AG10803 (cell line): ENCODE measurements around the gene SLC1A5.

Experiments
- DNase-seq: peaks from one replicate; pipeline ENCODE4 v3.0.0; 2010; ENCODE audit warnings: low read depth
- H3K4me3 ChIP-seq: 2 replicates; pipeline ENCODE4 v1.5.1; 2011; ENCODE audit warnings: mild to moderate bottlenecking, low read length, control low read depth
- TF ChIP-seq, protein P1 (sequence below): conservative IDR thresholded peaks from 2 replicates; pipeline ENCODE4 v1.5.1; 2011; ENCODE audit warnings: mild to moderate bottlenecking, low read length, control low read depth, inconsistent platforms

Gene SLC1A5

DNA sequence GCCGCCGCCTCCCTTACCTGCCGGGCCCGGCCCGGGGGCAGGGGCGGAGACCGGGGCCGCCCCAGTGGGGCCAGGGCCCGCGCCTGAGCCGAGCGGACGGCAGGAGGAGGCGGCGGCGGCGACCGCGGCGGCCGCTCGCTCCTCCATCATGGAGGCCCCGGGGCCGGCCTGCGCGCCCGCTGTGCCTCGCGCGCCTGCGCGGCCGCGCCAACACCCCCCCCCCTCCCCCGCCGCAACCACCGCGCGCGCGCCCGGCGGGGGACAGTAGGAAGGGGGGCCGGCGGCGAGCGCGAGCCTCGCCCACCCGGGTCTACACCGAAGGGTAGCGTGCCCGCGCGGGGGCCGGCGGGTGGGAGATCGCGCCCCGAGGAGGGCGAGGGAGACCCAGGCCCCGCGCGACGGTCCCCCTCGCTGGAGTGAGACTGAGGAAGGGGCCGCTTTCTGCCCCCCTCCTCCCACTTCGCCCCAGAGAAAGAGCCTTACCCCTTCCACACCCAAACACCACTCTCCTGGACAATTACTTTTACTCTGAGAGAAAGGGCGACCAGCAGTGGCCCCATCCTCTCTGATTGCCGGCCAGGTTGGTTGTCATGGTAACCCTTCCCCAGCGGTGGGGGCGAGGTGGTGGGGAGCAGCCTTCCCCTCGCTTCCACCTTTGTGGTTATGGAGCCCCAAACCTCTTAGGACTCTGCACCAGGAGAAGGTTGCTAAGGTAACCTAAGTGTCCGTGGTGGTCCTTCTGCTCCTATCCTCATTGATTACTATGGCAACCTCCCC lies 41.9 kb downstream of the SLC1A5 start, which contains the start of gene STRN4:
TSS of gene STRN4 (minus strand) at position 170 of the 777 bp plus-strand sequence. CDS start at position 150, 20 bp downstream.
- DNase-seq: peak; percentile 44
- TF ChIP-seq, protein P1, sequence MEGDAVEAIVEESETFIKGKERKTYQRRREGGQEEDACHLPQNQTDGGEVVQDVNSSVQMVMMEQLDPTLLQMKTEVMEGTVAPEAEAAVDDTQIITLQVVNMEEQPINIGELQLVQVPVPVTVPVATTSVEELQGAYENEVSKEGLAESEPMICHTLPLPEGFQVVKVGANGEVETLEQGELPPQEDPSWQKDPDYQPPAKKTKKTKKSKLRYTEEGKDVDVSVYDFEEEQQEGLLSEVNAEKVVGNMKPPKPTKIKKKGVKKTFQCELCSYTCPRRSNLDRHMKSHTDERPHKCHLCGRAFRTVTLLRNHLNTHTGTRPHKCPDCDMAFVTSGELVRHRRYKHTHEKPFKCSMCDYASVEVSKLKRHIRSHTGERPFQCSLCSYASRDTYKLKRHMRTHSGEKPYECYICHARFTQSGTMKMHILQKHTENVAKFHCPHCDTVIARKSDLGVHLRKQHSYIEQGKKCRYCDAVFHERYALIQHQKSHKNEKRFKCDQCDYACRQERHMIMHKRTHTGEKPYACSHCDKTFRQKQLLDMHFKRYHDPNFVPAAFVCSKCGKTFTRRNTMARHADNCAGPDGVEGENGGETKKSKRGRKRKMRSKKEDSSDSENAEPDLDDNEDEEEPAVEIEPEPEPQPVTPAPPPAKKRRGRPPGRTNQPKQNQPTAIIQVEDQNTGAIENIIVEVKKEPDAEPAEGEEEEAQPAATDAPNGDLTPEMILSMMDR: no peak
- H3K4me3 ChIP-seq: peak within 1 kb of the TSS; percentile 93

DNA sequence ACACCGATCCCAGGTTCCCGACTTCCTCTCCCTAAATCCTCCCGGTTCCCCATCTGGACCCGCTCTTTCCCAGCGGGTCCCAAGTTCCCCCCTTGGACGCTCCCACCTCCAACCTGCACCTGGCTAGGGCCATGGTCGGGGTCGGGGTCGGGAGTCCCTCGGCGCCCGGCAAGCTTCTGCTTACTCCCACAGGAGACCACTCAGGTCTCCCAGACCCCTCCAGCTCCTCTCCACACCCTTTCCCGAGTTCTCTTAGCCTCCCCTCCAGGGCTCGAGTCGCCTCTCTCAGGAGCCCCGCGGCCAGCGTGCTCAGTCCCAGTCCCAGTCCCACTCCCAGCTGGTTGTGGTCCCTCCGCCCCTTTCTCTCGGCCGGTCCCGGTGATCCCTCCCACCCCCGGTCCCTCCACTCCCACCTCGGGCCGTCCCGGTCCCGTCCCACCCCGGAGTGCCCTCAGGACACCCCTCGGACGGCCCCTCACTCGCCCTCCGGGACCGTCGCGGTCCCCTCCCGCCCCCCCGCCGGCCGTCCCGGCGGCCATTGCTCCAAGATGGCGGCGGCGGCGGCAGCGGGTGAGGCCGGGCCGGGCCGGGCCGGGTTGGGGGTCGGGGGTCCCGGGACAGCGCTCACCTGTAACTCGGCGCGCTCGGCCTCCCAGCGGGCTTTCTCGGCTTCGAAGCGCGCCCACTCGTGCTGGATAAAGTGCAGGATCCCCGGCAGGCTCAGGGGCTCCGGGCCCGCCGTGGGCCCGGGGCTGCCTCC lies 42.7 kb downstream of the SLC1A5 start, which contains the start of gene FKRP:
TSS of gene FKRP (plus strand) at position 537 of the 760 bp plus-strand sequence. CDS start 9,394 bp downstream, outside the sequence.
- peak within 1 kb of the TSS; percentile 93 for H3K4me3 ChIP-seq
- TF ChIP-seq, protein P1: no peak
- no peak for DNase-seq

DNA sequence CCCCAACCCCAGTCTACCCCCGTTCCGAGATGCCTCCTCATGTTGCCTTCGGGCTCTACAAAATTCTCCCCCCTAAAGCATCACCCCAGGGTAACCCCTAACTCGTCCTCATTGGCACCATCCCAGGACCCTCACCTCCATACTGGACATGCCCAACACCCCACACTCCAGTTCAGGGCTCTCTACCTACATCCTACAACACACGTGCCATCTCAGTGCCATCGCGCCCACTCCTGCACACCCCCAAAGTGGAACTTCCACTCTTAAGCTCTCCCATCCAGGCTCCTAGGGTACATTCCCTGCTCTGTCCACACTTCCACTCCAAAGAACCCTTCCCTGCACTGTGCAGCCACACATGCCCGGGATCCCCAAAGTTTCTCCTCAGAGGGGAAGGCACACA lies 43.4 kb downstream of the SLC1A5 start:
- no peak for DNase-seq
- peak overlapping the region; percentile 93 for H3K4me3 ChIP-seq
- TF ChIP-seq, protein P1: no peak

DNA sequence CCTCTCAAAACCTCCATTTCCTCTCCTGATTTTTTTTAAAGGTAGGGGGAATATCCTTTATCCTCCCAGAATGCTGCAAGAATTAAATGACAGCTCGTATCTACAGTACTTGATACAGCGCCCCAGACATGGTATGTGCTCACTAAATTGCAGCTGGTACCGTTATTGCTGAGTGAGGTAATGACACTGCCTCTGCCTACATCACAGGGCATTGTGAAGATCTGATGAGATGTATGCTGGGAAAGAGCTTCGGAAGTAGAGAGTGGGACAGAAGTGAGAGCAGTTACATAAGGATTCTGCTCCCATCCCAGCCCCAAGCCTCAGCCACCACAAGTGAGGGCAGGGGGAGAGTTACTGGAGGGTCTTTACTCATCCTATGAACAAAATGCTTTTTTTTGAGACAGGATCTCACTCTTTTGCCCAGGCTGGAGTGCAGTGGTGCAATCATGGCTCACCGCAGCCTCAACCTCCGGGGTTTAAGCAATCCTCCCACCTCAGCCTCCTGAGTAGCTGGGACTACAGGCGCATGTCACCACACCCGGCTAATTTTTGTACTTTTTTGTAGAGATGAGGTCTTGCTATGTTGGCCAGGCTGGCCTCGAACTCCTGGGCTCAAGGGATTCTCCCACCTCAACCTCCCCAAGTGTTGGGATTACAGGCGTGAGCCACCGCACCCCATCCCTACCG lies 44.2 kb downstream of the SLC1A5 start:
- H3K4me3 ChIP-seq: peak overlapping the region; percentile 93
- no peak for DNase-seq
- TF ChIP-seq, protein P1: no peak

DNA sequence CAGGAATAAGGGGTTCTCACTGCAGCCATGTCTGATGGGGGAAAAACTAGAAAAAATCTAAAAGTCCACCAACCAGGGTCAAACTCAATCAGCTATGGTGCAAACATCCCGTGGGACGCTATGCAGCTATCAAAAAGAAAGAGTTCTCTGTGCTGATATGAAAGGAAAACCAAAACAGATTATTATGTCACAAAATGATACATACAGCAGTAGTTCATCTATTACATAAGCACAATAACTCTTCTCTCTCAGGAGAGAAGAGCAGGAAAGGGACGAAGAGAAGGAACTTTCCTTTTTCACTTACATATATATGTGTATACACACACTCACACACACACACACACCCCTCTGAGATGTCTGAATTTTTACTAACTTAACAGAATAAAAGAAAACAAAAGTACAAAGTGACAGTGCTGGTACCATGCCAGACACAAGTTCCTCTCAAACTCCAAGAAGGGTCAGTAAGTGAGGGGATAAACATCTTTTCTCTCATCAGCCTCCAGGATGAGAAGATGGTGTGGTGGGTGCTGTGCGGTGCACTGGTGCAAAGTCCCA lies 45.4 kb downstream of the SLC1A5 start:
- TF ChIP-seq, protein P1: no peak
- H3K4me3 ChIP-seq: no peak overlapping the region
- DNase-seq: no peak

DNA sequence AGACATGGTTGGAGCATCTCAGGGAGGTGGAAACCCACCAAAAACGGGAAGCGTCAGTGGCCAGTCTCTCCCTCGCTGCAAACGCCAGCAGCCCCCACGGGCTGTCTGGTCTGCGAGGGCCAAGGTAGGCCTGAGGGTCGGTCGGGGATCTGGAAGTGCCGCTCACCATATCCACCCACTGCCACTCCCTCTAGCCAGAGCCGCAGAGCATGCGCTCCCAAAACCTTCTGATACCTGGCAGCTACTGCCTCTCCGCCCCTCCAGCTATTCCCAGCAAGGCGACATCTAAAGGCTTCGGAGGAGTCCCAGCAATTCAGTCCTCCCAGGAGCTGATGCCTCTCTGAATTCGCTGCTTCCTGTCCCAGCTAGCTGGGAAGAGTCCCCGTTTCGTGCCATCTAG lies 46.9 kb downstream of the SLC1A5 start:
- DNase-seq: no peak
- TF ChIP-seq, protein P1: no peak
- no peak overlapping the region for H3K4me3 ChIP-seq
